Mesodermal cell (in vitro differentiated cells): ENCODE measurements around the gene WRNIP1.

Experiments used
- H3K27ac ChIP-seq: 2 replicates; pipeline ENCODE4 v1.7.0; 2013; ENCODE audit warnings: mild to moderate bottlenecking, low read depth, low read length, moderate library complexity; ENCODE audit not compliant: severe bottlenecking
- H3K36me3 ChIP-seq: 2 replicates; pipeline ENCODE4 v1.7.1; 2013; ENCODE audit warnings: mild to moderate bottlenecking, low read length, moderate library complexity; ENCODE audit not compliant: control insufficient read depth, insufficient read depth
- H3K4me1 ChIP-seq: one replicate; pipeline ENCODE4 v1.7.1; 2013; ENCODE audit warnings: mild to moderate bottlenecking, low read length; ENCODE audit not compliant: insufficient read depth, control insufficient read depth, poor library complexity, severe bottlenecking
- H3K4me3 ChIP-seq: 2 replicates; pipeline ENCODE4 v1.7.0; 2013; ENCODE audit warnings: low read length, control low read depth, mild to moderate bottlenecking; ENCODE audit not compliant: insufficient read depth, poor library complexity, severe bottlenecking; ENCODE audit errors: extremely low read depth
- H3K9me3 ChIP-seq: 2 replicates; pipeline ENCODE4 v1.7.1; 2013; ENCODE audit warnings: mild to moderate bottlenecking, low read length, moderate library complexity; ENCODE audit not compliant: control insufficient read depth
- WGBS, 2 experiments: methylation state at CpG; one replicate each; pipeline ENCODE4 v1.1.5; 2013; ENCODE audit warnings: missing lambda C conversion rate in 2 of 2; ENCODE audit not compliant: insufficient coverage in 2 of 2; 5-methylcytosine and 5-hydroxymethylcytosine counted together

The WRNIP1 gene

GRCh38 chr6:2763345-2763841, 1.8 kb upstream of the WRNIP1 start:
- WGBS, 2 experiments, result 95 to 97% methylated on average over 32 to 33 of the region's 36 CpGs
- Histone ChIP-seq H3K27ac (no peak overlapping the region), H3K4me3 (no peak overlapping the region), H3K9me3 (peaks cover 5% of the 10 kb centered on the region), H3K4me1 (peaks cover 3% of the 10 kb centered on the region), H3K36me3 (no peaks in the 10 kb centered on the region)

- 89 to 92% methylated on average over 24 to 26 of the region's 27 CpGs for WGBS, 2 experiments
- peak overlapping the region; percentile 90 for H3K27ac ChIP-seq
- peaks cover 5% of the 10 kb centered on the region for H3K9me3 ChIP-seq
- peak overlapping the region; percentile 40 for H3K4me3 ChIP-seq
- H3K4me1 ChIP-seq, result peaks cover 3% of the 10 kb centered on the region
- H3K36me3 ChIP-seq, result no peaks in the 10 kb centered on the region
Measured at GRCh38 chr6:2763876-2764540, 1.2 kb upstream of the WRNIP1 start.

- peak overlapping the region; percentile 90 for H3K27ac ChIP-seq
- H3K4me1 ChIP-seq, result peaks cover 3% of the 10 kb centered on the region
- WGBS, 2 experiments, result 26 to 35% methylated on average over 19 to 22 of the region's 45 CpGs
- H3K9me3 ChIP-seq, result peaks cover 5% of the 10 kb centered on the region
- peak overlapping the region; percentile 40 for H3K4me3 ChIP-seq
- peaks cover under 1% of the 10 kb centered on the region for H3K36me3 ChIP-seq
Measured at GRCh38 chr6:2764610-2765165, 505 bp upstream of the WRNIP1 start.

GRCh38 chr6:2765896-2766766, 938 bp downstream of the WRNIP1 start:
- H3K27ac ChIP-seq, result peak overlapping the region; percentile 86
- H3K4me1 ChIP-seq, result peaks cover 3% of the 10 kb centered on the region
- H3K36me3 ChIP-seq, result peaks cover 15% of the 10 kb centered on the region
- no peaks in the 10 kb centered on the region for H3K9me3 ChIP-seq
- WGBS, 2 experiments, result 0 to 1% methylated on average over 50 to 76 of the region's 91 CpGs
- peak overlapping the region; percentile 96 for H3K4me3 ChIP-seq

- peak overlapping the region; percentile 96 for H3K4me3 ChIP-seq
- peaks cover 23% of the 10 kb centered on the region for H3K36me3 ChIP-seq
- H3K9me3 ChIP-seq, result no peaks in the 10 kb centered on the region
- H3K27ac ChIP-seq, result no peak overlapping the region
- peaks cover 3% of the 10 kb centered on the region for H3K4me1 ChIP-seq
- WGBS, 2 experiments, result 30 to 44% methylated on average over 4 to 7 of the region's 13 CpGs
Measured at GRCh38 chr6:2766767-2767656, 1.8 kb downstream of the WRNIP1 start.

GRCh38 chr6:2767657-2768524, 2.7 kb downstream of the WRNIP1 start:
- 75 to 78% methylated on average over 5 to 6 of the region's 9 CpGs for WGBS, 2 experiments
- H3K27ac ChIP-seq, result no peak overlapping the region
- peaks cover 29% of the 10 kb centered on the region for H3K36me3 ChIP-seq
- no peaks in the 10 kb centered on the region for H3K9me3 ChIP-seq
- H3K4me3 ChIP-seq, result peak overlapping the region; percentile 96
- peaks cover 3% of the 10 kb centered on the region for H3K4me1 ChIP-seq

GRCh38 chr6:2768696-2769095, 3.5 kb downstream of the WRNIP1 start:
- 100% methylated on average over 2 of the region's 6 CpGs; no CpG with 5 or more reads in 1 of the 2 experiments for WGBS, 2 experiments
- H3K4me3 ChIP-seq, result no peak overlapping the region
- H3K9me3 ChIP-seq, result no peaks in the 10 kb centered on the region
- H3K36me3 ChIP-seq, result peaks cover 37% of the 10 kb centered on the region
- H3K4me1 ChIP-seq, result peaks cover 3% of the 10 kb centered on the region
- no peak overlapping the region for H3K27ac ChIP-seq

- Histone ChIP-seq H3K9me3 (no peaks in the 10 kb centered on the region), H3K4me1 (peaks cover 3% of the 10 kb centered on the region), H3K36me3 (peaks cover 50% of the 10 kb centered on the region), H3K4me3 (no peak overlapping the region), H3K27ac (no peak overlapping the region)
- 62 to 63% methylated on average over 8 to 10 of the region's 13 CpGs for WGBS, 2 experiments
Measured at GRCh38 chr6:2770171-2770570, 5.0 kb downstream of the WRNIP1 start.

GRCh38 chr6:2771079-2771478, 5.9 kb downstream of the WRNIP1 start:
- Histone ChIP-seq H3K4me1 (peaks cover 3% of the 10 kb centered on the region), H3K9me3 (no peaks in the 10 kb centered on the region), H3K36me3 (peaks cover 51% of the 10 kb centered on the region), H3K27ac (no peak overlapping the region), H3K4me3 (no peak overlapping the region)
- WGBS, 2 experiments, result 92 to 97% methylated on average over 4 of the region's 4 CpGs
